Measurements from ENCODE around the gene SAV1.
A peak's percentile ranks its signal among the peaks of the same experiment; 100 is the strongest.

SAV1 gene

GRCh38 chr14:50605766-50606165 lies 62.3 kb downstream of the SAV1 start:
- no peak for DNase-seq

DNA sequence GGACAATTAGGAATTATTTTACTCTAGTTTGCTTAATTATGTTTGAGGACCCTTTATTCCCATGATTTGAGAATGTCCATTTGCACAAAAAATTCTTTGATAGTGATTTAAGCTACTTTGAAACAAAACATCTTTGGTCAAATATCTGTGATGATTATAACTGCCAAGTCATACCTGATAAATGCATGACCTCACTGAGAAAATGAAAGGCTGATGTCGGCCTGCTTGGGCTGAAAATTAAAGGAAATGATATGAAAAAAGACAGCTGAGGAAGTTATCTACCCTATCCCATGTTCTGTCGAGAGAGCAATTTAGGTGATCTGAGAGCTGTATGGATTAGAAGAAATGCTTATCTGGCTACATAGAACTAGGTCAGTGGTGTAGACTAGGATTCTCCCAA lies 64.5 kb downstream of the SAV1 start:
- no peak for DNase-seq

DNA sequence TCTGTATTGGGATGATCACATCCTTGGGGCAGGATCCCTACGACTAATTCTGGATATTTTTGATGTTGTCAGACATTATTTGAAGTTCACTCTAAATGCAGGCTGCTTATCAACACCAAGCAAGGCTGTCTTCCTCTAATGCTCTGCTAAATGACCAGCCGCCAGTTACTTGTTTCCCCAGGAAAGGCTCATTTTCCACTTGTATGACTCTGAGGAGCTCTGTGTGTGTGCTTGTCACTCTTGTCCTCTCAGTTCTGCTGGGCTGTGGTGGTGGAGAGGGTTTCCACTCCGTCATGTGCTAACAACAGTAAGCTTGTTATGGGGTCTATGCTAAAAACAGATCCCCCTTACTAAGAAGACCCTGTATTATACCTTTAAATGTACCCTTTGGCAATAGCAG lies 66.1 kb downstream of the SAV1 start:
- no peak for DNase-seq

- no peak for DNase-seq
Measured at GRCh38 chr14:50601394-50601793, 66.7 kb downstream of the SAV1 start.

DNA sequence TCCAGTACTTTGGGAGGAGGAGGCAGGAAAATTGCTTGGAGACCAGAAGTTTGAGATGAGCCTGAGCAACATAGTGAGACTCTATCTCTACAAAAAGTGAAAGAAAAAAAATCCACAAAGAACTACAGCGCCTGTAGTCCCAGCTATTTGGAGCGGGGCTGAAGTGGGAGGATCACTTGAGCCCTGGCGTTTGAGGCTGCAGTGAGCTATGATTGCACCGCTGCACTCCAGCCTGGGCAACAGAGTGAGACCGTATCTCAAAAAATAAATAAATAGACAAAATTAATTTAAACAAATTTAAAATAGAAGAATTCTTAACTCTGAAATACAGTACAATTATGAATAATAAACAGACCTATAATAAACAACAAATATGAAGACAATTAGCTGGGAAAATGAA lies 67.3 kb downstream of the SAV1 start:
- DNase-seq: no peak

GRCh38 chr14:50599700-50600444 lies 68.2 kb downstream of the SAV1 start:
- DNase-seq: peak; percentile 18

- no peak for DNase-seq
Measured at GRCh38 chr14:50598765-50599164, 69.3 kb downstream of the SAV1 start.

- DNase-seq: no peak
Measured at GRCh38 chr14:50594577-50595316, 73.4 kb downstream of the SAV1 start.

DNA sequence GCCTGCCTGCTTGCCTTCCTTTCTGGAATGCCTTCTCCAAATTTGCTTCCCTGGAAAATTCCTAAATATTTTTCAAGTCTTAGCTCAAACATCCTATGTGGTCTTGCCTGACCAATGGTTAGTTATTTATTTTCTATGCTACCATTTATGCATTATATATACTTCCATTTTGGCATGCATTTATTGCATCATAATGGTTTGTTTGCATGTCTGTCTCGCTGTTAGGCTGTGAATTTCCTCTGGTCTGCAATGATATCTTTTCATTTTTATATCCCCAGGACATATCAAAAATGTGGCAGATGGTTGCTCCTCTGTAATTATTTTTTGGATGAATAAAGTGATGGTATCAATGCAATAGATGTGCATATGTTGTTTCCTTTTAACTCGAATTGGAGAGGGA lies 77.6 kb downstream of the SAV1 start:
- DNase-seq: no peak

Measured in inflammatory macrophage treated with lipopolysaccharide for 4 hours (primary cell).